Diencephalon (tissue), 1 donor: ENCODE results near the gene CFC1. TPM values are rescaled to one million over a fixed set of nuclear protein-coding genes. Genes with fewer than 3 reads are reported as not detected.

ENCODE experiments used
- small RNA-seq: library from RNA; depleted of rRNA; stranded (forward); fragments of <200 nt; gene quantifications from one replicate; pipeline ENCODE3, GENCODE V24; 2014
- total RNA-seq: library from RNA; depleted of rRNA; stranded (reverse); fragments of >200 nt; gene quantifications from one replicate; pipeline ENCODE4 v1.2.3, GENCODE V29; 2014

The CFC1 gene
- total RNA-seq, result 9.2 TPM

GRCh38 chr2:130599393-130599792 is at the start of gene CFC1:
CFC1 (minus strand) TSS chr2:130599575; CDS start chr2:130599287, 288 bp downstream.

GRCh38 chr2:130611140-130611539 is 11.8 kb upstream of the CFC1 start, which contains the start of gene POTEJ:
POTEJ (plus strand) TSS chr2:130611440; CDS start chr2:130611533, 93 bp downstream.

Small RNAs within 50 kb of the gene (small RNA-seq; reads per million reads assigned to genes)
- not detected for gene RF00017
- not detected for gene RNU6-848P

Other genes with a start within 250 kb of the CFC1 start
- 19.6 TPM for gene PTPN18, start 243.5 kb downstream of the CFC1 start, total RNA-seq
- gene POTEI, start 90.2 kb downstream of the CFC1 start, total RNA-seq, result 1.2 TPM
- gene CFC1B, start 78.4 kb downstream of the CFC1 start, total RNA-seq, result not detected
- 0.46 TPM for gene POTEJ, start 11.9 kb upstream of the CFC1 start, total RNA-seq
- not detected for gene GPR148, start 129.5 kb upstream of the CFC1 start, total RNA-seq
- 33.7 TPM for gene AMER3, start 156.0 kb upstream of the CFC1 start, total RNA-seq
- gene ARHGEF4, start 237.3 kb upstream of the CFC1 start, total RNA-seq, result 68.5 TPM